GM18505 (cell line): ENCODE results near the gene CDK2.
"Not testable (repeated sequence)": the region's sequence is repeated elsewhere in the genome, so short reads cannot be mapped to it uniquely, and the experiment has no call there.

Source experiments
- ATAC-seq: cut with Tn5 transposase; IDR thresholded peaks from one replicate; pipeline ENCODE4 v1.9.1; 2021; ENCODE audit not compliant: unreplicated experiment
- POLR2A ChIP-seq: IDR thresholded peaks from 4 replicates; pipeline ENCODE4 v1.6.1; 2011; ENCODE audit warnings: borderline replicate concordance; ENCODE audit not compliant: insufficient read depth, insufficient read length; ENCODE audit errors: extremely low read depth

Gene CDK2

DNA sequence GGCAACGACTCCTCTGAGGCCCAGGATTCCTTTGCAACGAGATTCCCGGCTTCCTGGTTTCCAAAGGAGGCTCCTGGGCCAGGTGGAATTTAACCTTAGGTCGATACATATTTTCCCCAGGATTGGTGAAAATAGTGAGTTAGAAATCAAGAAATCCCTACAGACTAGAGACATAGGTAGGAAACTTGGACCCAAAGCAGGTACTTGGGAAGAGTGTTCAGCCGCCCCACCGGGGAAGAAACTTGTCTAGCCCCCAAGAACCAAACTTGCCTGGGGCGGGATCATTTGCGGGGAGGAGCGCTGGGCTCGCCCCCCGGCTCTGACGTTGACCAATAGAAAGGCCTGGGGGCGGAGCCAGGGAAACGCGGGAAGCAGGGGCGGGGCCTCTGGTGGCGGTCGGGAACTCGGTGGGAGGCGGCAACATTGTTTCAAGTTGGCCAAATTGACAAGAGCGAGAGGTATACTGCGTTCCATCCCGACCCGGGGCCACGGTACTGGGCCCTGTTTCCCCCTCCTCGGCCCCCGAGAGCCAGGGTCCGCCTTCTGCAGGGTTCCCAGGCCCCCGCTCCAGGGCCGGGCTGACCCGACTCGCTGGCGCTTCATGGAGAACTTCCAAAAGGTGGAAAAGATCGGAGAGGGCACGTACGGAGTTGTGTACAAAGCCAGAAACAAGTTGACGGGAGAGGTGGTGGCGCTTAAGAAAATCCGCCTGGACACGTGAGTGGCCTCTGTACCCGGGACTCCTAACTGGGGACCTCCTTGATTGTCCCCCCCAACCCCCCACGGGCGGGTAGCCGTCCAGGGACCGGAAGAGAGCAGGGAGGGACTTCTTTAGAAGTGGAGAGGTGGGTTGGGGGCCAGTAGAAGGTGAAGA, at the start of gene CDK2:
CDK2 (plus strand) TSS at position 423 of the 874 bp plus-strand sequence; CDS start at position 602, 179 bp downstream.
- ATAC-seq, result peak; percentile 90
- peak; percentile 77 for TF ChIP-seq POLR2A

DNA sequence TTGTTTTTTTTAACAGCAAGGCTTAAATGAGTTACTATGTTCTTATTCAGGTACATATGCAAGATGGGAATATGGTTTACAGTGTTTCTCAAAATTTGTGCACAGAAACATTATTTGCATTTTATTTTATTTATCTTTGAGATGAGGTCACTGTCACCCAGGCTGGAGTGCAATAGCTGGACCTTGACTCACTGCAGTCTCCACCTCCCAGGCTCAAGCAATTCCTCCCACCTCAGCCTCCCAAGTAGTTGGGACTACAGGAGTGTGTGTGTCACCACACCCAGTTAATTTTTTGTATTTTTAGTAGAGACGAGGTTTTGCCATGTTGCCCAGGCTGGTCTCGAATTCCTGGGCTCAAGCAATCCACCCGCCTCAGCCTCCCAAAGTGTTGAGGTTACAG, 47.6 kb upstream of the CDK2 start:
- not testable (repeated sequence) for ATAC-seq

DNA sequence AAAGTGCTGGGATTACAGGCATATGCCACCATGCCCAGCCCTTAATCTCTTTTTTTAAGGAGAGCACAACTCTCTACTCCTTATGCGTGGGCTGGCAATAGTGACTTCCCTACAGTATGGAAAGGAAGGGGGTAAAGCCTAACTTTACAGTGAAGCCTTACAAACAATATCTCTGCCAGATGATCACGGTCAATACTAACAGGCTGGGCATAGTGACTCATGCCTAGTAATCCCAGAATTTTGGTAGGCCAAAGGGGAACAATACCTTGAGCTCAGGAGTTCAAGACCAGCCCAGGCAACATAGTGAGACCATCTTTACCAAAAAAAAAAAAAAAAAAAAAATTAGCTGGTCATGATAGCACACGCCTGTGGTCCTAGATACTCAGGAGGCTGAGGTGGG, 44.5 kb upstream of the CDK2 start:
- no peak for ATAC-seq
- no peak for TF ChIP-seq POLR2A

DNA sequence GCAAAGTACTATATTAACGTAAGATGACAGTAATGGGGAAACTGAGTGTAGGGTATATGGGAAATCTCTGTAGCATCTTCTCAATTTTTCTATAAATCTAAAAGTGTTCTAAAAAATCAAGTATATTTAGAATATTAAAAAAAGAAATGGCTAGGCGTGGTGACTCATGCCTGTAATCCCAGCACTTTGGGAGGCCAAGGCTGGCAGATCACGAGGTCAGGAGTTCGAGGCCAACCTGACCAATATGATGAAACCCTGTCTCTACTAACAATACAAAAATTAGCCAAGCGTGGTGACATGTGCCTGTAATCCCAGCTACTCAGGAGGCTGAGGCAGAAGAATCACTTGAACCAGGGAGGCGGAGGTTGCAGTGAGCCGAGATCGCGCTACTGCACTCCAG, 43.0 kb upstream of the CDK2 start:
- not testable (repeated sequence) for ATAC-seq

DNA sequence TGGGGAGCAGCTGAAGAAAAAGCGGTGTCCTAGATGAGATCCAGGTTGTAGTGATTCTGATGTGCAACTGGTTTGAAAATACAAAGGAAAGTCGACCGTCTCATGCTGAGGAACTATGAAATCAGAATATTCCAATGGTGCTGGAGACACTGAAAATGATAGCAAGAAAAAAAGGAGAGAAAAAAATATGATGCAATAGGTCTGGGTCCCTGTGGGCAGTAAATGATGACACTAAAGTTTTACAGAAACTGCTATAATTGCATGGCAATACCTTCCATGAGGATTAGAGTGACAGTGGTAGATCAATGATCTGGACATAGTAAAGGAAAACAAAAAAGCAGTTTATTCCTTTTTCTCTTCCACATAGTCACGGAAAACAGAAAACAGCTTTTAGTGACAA, 41.3 kb upstream of the CDK2 start:
- no peak for TF ChIP-seq POLR2A
- ATAC-seq, result no peak

DNA sequence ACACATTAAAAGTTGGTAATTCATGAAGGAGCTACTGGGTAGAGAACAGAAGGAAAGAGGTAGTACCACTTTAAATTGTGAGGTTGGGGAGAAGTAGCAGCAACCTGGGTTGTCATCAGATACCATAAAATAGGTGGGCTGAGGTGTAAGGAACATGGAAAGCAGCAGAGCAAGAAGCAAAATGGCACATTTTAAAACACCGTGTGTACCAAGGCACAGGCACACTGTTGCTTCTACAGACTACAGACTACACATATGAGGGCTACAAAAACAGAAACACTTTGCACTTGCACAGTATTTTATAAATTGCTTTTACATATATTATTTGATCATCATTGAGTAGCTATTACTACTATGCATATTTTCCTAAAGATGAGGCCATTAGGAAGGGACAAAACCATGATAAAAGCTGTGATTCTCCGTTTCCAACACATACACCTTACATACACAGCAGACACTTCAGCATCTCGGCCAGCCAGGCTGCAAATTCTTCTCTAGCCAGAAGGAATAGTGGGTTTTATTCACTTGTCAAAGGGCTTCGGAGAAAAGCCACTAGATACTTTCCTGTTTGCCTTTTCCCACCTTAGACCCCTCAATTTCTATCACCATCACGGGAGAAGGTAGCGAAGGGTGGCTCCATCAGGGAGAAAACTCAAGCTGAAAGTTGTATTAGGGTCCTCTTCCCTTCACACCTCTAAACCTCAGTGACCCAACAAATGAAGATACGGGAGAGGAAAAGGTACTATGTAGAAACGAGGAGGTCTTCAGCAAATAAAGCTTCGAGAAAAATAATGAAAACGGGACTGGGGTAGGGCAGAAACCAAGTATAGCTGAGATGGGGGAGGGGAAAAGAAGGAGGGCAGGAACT, 40.5 kb upstream of the CDK2 start:
- TF ChIP-seq POLR2A, result no peak
- ATAC-seq, result no peak

DNA sequence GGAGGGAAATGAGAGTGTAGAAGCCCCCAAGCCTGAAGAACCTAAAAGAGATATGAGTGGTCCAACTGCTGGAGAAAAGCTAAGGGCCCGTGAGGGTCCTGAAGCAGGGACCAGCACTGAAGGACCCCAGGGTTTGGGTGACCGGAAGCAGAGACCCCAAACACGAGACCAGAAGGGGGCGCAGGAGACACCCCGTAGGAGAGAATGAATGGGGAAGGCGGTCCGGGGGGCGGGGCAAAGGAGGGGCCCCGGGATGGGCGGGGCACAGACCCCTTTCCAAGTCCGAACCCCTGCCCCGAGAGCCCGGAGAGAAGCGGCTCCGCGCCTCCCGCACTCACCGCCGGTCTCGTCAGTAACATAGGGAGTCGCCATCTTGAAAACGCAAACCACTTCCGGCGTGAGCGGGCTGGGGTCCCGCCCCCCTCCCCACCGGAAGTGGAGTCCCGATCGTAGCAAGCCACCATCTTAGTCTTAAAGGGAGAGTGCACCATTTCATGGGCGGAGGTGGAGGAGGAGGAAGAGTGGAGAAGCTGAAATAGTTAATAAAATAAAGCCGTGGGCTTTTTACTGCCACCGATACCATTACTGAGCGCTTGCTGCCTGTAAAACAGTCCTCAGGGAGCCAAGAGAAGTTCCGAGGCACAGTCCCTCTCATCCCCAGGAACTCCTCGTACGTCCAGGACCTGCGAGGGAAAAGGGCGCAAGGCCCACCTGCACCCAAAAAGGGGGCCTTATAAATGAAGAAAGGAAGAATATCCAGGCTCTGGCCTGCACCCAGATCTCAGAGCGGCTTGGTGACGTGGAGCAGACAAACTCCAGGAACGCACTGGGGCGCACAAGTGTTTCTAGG, 39.7 kb upstream of the CDK2 start:
- peak; percentile 77 for TF ChIP-seq POLR2A
- ATAC-seq, result peak; percentile 47

DNA sequence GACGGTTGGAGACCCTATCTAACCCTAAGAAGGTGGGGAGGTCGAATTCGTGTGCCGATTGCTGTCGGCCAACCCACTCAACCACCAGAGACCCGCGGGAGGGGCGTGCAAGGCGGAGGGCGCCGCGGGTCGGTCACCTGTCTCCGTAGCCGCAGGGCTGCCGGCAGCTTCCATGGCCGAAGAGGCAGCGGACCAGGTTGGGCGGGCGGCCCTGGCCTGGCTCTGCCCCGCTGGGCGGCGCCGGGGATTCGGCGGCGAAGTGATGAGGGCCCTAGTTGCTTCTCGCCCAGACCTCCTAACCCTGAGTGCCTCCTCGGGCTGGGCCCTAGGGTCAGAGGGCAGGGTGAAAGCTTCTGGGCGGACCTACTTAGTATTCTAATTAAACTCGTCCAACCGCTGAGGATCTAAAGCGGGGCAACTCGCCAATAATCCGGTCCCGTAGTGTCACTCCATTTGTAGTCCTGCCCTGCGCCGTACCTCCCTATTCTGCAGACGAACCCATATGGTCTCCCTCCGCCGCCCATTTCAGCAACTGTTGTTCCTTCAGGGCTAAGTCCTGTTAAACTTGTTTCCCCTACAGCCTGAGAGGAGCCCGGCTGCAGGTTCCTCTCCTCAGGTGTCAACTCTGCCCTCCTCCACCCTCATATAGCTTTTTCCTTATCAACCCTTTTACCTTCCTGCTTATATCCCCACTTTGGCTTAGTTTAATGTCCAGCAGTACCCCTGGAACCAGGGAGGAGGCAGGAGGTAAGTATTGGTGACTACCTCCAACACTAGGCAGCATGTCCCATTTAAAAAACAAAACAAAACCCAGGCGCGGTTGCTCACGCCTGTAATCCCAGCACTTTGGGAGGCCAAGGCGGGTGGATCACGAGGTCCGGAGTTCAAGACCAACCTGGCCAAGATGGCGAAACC, 38.8 kb upstream of the CDK2 start, which contains the start of gene PYM1:
PYM1 (minus strand) TSS at position 307 of the 915 bp plus-strand sequence; CDS start at position 174, 133 bp downstream.
- TF ChIP-seq POLR2A, result peak; percentile 82
- peak; percentile 29 for ATAC-seq

DNA sequence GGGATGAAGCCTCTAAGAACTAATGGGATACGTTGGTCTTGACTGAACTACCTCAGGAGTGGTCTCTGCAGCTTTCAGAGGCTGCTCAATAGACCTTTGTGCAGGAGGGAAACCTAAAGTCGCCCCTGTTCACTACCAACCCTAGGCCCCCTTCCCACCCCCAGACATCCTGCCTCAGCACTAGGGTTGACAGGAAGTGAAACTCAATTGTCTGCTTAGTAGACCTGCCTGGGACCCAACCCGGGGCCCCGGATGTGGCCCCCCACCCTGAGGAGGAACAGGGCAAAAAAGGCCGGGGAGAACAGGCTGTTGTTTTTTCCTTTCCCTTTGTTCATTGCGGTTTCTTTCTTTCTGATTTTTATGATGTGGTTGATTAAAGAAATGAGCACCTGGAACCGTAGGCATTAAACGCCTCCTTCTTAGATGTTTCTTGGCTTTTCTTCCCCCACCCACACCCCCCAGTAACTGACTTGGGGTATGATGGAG, 37.3 kb upstream of the CDK2 start:
- TF ChIP-seq POLR2A, result peak; percentile 65
- ATAC-seq, result peak; percentile 38

DNA sequence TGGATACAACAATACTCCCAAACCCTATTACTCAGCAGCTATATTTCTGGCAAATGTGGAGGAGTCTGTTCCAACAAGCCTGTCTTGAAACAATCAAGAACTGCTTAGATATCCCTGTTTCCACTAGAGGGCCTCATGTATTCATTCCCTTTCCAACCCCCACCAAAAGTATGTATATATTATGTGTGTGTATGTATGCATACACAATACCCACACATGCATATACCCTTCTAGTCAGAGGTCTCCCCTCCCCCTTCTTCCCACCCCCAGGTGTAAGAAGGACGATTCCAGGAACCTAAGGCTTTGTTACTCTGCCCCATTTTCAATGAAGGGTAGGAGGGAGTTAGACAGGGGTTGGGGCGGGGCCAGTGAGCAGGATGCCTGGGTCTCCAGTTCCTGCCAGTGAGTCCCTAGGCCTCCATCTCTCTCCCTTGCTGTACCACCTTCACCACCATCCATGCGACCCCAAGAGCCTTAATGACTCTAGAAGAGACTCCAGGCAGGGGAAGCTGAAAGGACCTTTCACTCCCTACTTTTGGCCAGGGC, 35.8 kb upstream of the CDK2 start, which contains the start of gene DGKA:
DGKA (plus strand) TSS at position 392 of the 546 bp plus-strand sequence. CDS start 5,342 bp downstream, outside the sequence.
- no peak for ATAC-seq
- peak; percentile 48 for TF ChIP-seq POLR2A

DNA sequence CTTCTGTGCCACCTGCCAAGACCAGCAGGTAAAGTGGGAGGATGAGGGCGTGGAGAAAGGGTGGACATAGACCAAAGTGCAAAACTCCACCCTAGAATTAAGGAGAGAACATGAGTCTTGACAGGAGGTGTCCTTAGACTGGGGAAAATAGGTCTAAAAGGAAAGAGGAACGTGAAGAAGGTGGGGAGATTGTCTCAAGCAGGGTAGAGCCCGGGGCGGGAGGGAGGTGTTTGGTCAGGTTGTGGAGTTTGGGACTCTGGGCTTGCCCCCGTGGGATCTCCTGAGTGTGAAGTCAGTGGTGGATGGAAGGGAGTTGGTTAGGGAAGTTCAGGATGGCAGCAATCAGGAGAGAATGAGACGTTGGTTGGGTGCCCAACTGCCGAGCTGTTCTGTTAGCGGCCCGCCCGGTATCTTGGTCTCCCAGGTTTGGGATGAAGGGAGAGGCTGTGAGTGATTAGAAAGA, 35.3 kb upstream of the CDK2 start:
- no peak for TF ChIP-seq POLR2A
- no peak for ATAC-seq
